MM.1S (cell line): Measurements from ENCODE around the gene PPM1A.

ENCODE experiments used
- CTCF ChIP-seq: fragments of 300-600 bp; sonication (generic); IDR thresholded peaks from 2 replicates; pipeline ENCODE4 v1.5.1; 2016; ENCODE audit warnings: antibody characterized with exemption, low read length, mixed read lengths
- EZH2 ChIP-seq: fragments of 300-600 bp; sonication (generic); optimal IDR thresholded peaks from 2 replicates; pipeline ENCODE3; 2017; ENCODE audit warnings: low read depth, mild to moderate bottlenecking, antibody characterized with exemption, low read length, mixed read lengths

DNA sequence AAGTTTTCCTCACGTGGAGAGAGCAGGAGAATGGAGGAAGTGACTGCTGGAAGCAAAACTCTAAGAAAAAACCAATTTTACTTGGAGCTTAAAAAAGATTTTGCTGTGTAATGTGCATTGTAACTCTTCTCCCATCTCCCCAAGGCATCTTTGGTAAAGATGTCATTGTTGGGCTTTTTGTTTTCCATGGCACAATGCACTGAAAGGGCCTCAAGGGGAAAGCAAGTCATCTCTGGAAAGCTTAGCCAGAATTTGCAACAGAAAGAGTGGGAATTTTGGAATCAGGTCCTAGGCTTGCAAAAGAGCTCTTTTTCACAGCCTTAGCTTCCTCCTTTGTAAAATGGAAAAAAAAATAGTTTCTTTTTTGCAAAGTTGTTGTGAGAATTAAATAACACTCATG is 7.9 kb upstream of the PPM1A start:
- TF ChIP-seq CTCF (no peak), EZH2 (no peak)
